HG03103 (cell line): ENCODE results near the gene PRKCE.

Experiments used
- ATAC-seq: cut with Tn5 transposase; IDR thresholded peaks from one replicate; pipeline ENCODE4 v1.9.1; 2021; ENCODE audit warnings: low read depth; ENCODE audit not compliant: unreplicated experiment

Gene PRKCE

GRCh38 chr2:45921921-45922320 is 270.4 kb downstream of the PRKCE start:
- ATAC-seq: no peak

DNA sequence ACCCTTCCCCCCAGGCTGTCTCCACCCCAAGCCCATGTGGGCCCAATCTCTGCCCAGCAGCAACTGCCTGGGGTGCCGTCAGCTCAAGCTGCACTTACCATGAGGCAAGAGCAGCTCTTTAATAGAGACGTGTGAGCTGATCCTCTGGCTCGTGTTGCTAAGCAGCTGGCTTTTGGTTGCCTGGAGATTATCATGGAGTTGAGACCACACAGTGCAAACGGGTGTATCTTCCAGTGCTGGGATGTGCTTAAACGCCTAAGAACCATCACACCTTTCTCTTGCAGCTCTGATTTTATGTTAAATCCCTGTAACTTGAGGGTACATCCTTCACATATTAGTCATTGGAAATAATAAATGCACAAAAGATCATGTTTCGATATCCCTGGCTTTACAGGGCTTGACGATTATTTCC is 271.1 kb downstream of the PRKCE start:
- ATAC-seq: no peak

GRCh38 chr2:45923701-45924100 is 272.2 kb downstream of the PRKCE start:
- ATAC-seq: no peak

GRCh38 chr2:45925026-45925425 is 273.6 kb downstream of the PRKCE start:
- no peak for ATAC-seq

DNA sequence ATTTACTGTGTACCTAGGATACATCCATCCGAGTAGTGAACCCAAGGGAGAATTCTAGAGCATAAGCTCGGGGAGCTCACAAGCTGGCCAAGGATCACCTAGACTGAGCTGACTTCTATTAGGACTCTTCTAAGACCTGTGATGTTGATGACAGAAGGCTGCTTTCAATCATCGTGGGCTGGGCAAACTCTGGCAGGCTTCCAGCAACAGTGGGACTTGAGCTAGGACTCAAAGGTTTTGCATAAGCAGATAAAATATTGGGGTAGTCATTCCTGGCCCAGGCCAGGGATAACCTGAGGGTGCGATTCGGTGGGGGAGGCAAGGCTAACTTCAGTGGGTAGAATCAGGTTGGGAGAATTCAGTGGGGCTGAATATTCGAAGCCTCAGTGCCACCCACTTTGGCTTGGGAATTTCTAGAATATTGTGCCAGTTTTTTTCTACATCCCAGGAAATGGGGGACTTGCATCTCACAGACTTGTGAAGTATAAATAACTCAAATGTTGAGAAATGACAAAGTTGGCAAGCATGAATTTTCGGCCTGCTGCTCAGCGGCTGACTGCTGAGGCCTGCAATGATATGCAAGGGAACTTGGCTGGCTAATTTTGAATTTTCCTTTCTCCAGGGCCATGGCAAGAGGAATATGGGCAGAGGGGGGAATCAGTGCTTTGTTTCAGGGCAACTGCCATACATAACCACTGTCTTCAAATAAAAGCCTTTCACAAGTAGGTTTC is 274.3 kb downstream of the PRKCE start:
- no peak for ATAC-seq

DNA sequence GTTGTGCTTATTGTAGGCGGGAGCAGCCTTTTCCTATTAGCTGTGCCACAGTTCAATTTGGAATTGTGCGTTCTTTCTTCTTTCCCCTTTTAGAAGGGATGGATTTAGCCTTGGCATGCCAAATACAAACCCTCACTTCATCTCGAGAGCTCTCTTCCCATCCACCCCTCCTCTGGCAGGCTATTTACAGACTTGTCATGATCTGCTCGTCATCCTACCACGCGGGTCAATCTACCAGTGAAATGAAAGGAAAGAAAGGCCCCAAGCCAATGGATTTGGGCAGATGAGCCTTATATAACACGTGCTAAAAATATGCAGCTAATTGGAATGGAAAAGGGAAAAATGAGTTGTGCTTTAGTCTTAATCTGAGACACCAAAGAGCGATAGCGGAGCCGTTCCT is 277.5 kb downstream of the PRKCE start:
- no peak for ATAC-seq

- no peak for ATAC-seq
Observed at GRCh38 chr2:45929674-45930395, 278.4 kb downstream of the PRKCE start.

DNA sequence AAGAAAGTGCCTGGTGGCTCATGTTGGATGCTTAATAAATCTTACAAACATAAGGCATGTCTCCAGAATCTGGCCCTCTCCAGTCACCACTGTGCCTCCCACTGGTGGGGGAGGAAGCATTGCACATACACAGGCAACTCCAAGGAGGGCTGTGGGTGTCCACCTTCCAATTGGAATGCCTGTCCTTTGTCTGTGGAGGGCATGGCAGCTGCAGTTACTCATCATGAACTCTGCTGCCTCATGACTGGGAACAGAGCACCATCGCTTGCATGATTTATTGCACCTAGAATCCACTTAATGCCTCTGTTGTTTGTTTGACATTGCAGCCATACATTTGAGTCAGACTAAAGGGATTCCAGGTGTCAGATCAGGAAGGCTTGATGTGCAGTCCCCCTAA is 278.9 kb downstream of the PRKCE start:
- ATAC-seq: no peak

DNA sequence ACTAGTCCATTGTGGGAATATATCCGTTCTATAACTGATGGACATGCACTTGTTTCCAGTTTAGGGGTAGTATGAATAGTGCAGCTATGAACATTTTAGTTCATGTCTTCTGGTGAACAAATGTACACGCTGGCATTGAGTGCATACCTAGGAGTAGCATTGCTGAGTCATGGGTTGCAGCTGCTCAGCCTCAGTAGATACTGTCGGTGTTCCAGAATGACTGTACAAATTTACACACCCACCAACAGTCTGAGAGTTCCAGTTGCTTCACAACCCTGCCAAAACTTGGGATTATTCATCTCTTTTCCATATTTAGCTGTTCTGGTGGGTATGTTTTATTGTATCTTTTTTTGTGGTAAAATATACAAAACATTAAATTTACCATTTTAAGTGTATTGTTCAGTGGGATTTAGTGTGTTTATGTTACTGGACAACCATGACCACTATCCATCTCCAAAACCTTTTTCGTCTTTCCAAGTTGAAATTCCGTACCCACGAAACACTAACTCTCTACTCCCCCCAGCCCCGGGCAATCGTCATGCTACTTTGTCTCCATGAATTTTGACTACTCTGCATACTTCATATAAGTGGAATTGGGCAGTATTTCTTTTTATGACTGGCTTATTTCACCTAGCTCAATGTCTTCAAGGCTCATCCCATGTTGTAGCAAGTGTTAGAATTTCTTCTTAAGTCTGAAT is 281.0 kb downstream of the PRKCE start:
- ATAC-seq: no peak

- no peak for ATAC-seq
Observed at GRCh38 chr2:45935791-45936622, 284.5 kb downstream of the PRKCE start.

GRCh38 chr2:45936623-45936979 is 285.1 kb downstream of the PRKCE start:
- no peak for ATAC-seq

DNA sequence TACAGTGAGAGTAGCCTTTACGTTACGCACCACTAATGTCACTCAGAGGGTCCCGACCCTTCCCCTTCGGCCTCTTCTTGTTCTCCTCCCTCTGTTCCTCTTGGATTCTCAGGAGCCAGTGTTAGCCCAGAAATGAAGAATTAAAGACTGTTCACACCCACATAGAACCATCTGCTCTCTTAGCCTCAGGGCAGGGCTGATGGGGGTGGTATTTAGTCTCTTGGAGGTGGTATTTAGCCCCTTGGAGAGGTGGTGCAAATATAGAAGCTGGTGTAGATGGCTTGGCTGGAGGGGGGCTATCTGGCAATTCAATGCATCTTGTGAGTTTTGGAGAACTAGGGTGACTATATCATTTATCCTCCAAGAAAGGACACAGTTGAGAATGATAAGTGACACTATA is 286.5 kb downstream of the PRKCE start:
- ATAC-seq: no peak

DNA sequence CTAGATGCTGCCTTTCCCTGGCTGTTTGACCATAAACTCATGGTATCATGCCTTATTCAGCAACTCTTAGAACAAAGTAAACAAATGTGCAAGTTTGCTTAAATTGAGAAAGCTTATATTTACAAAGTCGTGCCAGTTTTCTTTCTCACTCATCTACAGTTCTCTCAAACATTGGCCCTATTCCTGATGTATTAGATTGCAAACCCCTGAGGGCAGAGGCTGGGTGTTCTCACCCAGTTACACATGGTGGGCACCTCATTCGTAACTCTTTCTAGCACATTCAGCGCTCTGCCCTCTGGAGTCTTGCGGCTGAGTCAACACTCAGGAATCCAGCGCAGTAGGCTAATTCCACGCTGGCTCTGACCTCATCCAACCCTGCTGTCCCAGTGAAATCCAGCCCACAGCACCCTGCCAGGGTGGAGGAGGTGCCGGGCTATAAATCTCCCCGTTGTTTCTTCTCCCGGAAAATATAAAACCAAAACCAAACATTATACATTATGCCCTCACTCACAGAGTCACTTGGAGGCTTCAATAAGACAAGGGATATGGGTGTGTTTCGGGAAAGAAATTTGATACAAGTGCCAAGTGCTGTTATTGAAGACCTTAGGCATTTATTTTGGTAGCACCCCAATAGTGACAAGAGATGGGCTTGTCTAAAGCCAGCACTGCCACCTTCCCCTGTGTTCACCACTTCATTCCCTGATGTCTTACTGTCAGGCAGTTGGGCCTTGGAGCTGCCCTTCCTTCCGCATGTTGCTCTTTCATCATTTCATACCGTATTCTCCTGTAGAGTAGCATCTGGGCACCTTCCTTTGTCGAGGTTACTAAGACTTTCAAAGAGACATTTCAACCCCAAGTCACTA is 287.4 kb downstream of the PRKCE start:
- ATAC-seq: no peak

DNA sequence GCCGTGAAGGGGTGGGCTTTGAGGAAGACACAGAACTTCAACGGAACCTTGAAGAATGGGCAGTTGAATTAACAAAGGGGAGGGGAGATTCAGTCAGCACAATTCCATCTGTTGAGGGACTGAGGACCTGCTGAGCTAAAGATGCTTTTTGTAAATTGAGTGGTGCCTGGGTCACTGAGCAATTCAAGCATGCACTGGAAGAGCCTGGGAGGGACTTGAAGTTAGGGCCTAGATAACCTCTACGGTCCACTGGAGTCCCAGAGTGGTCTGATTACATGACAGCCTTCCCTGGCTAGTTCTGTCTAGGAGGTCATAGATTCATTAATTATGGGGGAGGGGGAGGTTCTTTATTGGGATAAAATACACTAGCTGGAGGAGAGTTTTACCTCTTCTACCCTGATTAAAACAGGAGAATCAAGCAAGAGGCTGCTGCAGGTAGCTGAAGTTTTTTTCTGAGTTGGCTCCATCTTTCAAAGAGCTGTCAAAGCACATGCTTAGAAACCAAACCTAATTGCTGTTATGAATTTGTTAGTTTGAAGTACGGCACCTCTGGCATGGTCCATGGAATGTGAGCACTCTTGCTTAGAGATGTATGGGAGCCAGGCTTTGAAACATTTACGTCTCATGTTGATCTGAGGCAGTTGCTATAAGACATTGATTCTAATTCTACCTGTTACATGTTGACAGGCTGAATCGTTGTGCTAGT is 290.2 kb downstream of the PRKCE start:
- ATAC-seq: no peak

DNA sequence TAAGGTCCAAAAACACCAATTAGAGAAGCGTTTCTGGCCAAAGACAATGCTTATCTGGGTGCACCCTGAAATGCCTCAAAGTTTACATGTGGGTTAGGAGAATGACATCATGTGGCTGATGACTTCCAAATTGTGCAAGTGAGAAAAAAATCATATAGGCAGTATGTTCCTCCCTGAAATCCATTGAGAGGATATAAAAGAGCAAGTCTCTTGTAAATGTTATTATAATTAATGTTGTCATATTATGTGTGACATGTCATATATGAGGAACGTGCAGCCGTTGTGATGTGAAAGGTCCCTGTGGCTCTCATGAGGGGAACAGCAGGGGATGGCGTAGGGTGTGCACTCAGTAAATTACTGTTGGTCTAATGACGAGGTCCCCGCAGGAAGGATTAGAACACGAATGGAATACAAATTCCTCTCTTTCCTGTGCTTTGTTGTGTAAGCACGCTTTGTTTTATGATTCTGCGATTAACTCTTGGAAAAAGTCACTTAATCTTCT is 290.8 kb downstream of the PRKCE start:
- no peak for ATAC-seq

GRCh38 chr2:45943219-45944044 is 292.0 kb downstream of the PRKCE start:
- no peak for ATAC-seq

DNA sequence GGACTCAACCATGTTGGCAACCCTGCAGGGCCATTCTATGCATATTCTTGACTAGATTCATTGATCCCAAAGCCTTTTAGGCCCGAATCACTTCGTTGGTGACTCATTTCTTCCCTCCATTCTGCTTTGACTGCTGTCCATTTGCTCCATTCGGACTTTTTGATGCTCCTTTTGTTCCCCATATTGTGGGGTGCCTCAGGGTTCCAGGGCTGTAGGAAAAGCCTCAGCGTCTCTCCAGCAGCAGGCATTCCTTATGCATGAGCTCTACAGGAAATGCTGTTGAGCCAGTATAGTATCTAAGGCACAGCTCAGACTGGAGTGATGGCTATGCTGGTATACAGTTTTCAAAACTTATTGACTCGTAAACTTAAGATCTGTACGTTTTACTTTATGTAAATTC is 292.6 kb downstream of the PRKCE start:
- no peak for ATAC-seq

GRCh38 chr2:45945302-45945717 is 293.8 kb downstream of the PRKCE start:
- no peak for ATAC-seq
